GM12892 (cell line): Measurements from ENCODE around the gene DIRAS1.

ENCODE experiments used
- DNase-seq: peaks from one replicate; pipeline ENCODE4 v3.0.0; 2011; ENCODE audit not compliant: insufficient read length
- FAIRE-seq: peaks from 2 replicates; lab custom pipeline; 2011; peaks lifted over from hg19 to GRCh38; lab: Jason Lieb, UNC
- POLR2A ChIP-seq: IDR thresholded peaks from 2 replicates; pipeline ENCODE4 v1.6.1; 2011; ENCODE audit warnings: low read depth, low read length, control low read depth
- POLR2AphosphoS5 ChIP-seq: IDR thresholded peaks from 2 replicates; pipeline ENCODE4 v1.6.1; 2011; ENCODE audit warnings: low read depth, low read length, control low read depth
- TAF1 ChIP-seq: IDR thresholded peaks from 2 replicates; pipeline ENCODE4 v1.6.1; 2011; ENCODE audit warnings: low read depth, mild to moderate bottlenecking, control low read depth, low read length, borderline replicate concordance

DIRAS1 gene

GRCh38 chr19:2723345-2723715, 2.2 kb upstream of the DIRAS1 start:
- peak; percentile 14 for DNase-seq
- no peak for FAIRE-seq
- TF ChIP-seq POLR2AphosphoS5 (no peak), TAF1 (no peak), POLR2A (no peak)

- DNase-seq (peak; percentile 27), FAIRE-seq (no peak)
- no peak for TF ChIP-seq TAF1
- no peak for TF ChIP-seq POLR2A
- TF ChIP-seq POLR2AphosphoS5 = no peak
Measured at GRCh38 chr19:2722541-2723344, 1.6 kb upstream of the DIRAS1 start.

- FAIRE-seq = no peak
- peak; percentile 29 for DNase-seq
- TF ChIP-seq TAF1 (no peak), POLR2AphosphoS5 (no peak), POLR2A (no peak)
Measured at GRCh38 chr19:2721570-2722540, 683 bp upstream of the DIRAS1 start.

GRCh38 chr19:2719920-2720776, 1.0 kb downstream of the DIRAS1 start:
- TF ChIP-seq TAF1 (no peak), POLR2AphosphoS5 (no peak), POLR2A (no peak)
- DNase-seq = no peak
- FAIRE-seq = no peak

GRCh38 chr19:2719232-2719735, 1.9 kb downstream of the DIRAS1 start:
- FAIRE-seq (no peak), DNase-seq (no peak)
- no peak for TF ChIP-seq TAF1
- no peak for TF ChIP-seq POLR2AphosphoS5
- no peak for TF ChIP-seq POLR2A

- no peak for TF ChIP-seq POLR2A
- TF ChIP-seq POLR2AphosphoS5 = no peak
- TF ChIP-seq TAF1 = no peak
- FAIRE-seq = no peak
- DNase-seq = no peak
Measured at GRCh38 chr19:2717638-2718541, 3.3 kb downstream of the DIRAS1 start.

GRCh38 chr19:2716722-2717637, 4.2 kb downstream of the DIRAS1 start:
- FAIRE-seq (no peak), DNase-seq (no peak)
- TF ChIP-seq TAF1 = no peak
- TF ChIP-seq POLR2AphosphoS5 = no peak
- no peak for TF ChIP-seq POLR2A

GRCh38 chr19:2716275-2716650, 4.9 kb downstream of the DIRAS1 start:
- no peak for DNase-seq
- FAIRE-seq = no peak
- no peak for TF ChIP-seq TAF1
- TF ChIP-seq POLR2A = no peak
- no peak for TF ChIP-seq POLR2AphosphoS5

- no peak for FAIRE-seq
- no peak for DNase-seq
- TF ChIP-seq POLR2AphosphoS5 (no peak), POLR2A (no peak), TAF1 (no peak)
Measured at GRCh38 chr19:2715470-2716274, 5.5 kb downstream of the DIRAS1 start.
